Stimulated activated memory B cell treated with anti-CD40 and anti-IgM and Interleukin-4, amounts not matched to agents 10 μg/mL and 1 μg/mL and 100 μg/mL, for 72 hours (primary cell): ENCODE measurements around the gene ZMYND8.
"Not testable (repeated sequence)": the region's sequence is repeated elsewhere in the genome, so short reads cannot be mapped to it uniquely, and the experiment has no call there.

Source experiments
- ATAC-seq: fragments of 150-1000 bp; cut with Tn5 transposase; 2 replicates; pipeline ENCODE4 v1.10.0; 2021
- H3K27ac Mint-ChIP-seq: one replicate; pipeline ENCODE4 v1.8.0; 2022; ENCODE audit warnings: mild to moderate bottlenecking, mixed read lengths
- H3K27me3 Mint-ChIP-seq: one replicate; pipeline ENCODE4 v1.8.0; 2022; ENCODE audit warnings: mixed read lengths
- H3K36me3 Mint-ChIP-seq: one replicate; pipeline ENCODE4 v1.8.0; 2022; ENCODE audit warnings: mixed read lengths
- H3K4me1 Mint-ChIP-seq: one replicate; pipeline ENCODE4 v1.8.0; 2022; ENCODE audit warnings: mixed read lengths
- H3K4me3 Mint-ChIP-seq: one replicate; pipeline ENCODE4 v1.8.0; 2022; ENCODE audit warnings: mild to moderate bottlenecking, moderate library complexity, mixed read lengths
- H3K9me3 Mint-ChIP-seq: one replicate; pipeline ENCODE4 v1.8.0; 2022; ENCODE audit warnings: mixed read lengths

The ZMYND8 gene

DNA sequence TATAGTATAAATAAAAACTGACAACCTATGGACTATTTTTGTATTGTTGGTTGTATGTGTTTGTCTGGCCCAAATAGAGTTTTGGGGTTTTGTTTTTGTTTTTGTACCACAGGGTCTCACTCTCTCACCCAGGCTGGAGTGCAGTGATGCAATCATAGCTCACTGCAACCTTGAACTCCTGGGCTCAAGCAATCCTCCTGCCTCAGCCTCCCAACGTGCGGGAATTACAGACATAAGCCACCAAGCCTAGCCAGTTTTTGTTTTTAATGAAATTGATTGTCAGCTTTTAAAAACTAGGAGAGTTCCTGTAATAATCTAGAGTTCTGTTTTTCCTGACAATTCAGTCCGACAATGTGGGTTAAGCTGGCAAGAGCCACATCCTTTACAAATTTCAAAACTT lies 98.7 kb downstream of the ZMYND8 start:
- H3K4me1 Mint-ChIP-seq: peaks cover 73% of the 10 kb centered on the region
- no peaks in the 10 kb centered on the region for H3K27me3 Mint-ChIP-seq
- peaks cover 60% of the 10 kb centered on the region for H3K36me3 Mint-ChIP-seq
- no peak overlapping the region for H3K4me3 Mint-ChIP-seq
- no peaks in the 10 kb centered on the region for H3K9me3 Mint-ChIP-seq
- H3K27ac Mint-ChIP-seq: peak overlapping the region; percentile 84
- ATAC-seq: no peak

DNA sequence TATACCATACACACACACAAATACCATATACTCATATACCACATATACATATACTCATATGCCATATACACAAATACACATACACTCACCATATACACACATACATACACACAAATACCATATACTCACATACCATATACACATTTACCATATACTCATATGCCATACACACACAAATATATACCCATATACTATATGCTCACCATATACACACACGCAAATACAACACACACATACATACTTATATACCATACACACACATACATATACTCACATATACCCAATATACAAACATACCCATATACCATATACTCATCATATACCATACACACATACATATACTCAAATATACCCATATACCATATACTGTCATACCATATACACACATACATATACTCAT lies 99.2 kb downstream of the ZMYND8 start:
- Mint-ChIP-seq H3K4me3 (no peak overlapping the region), H3K27me3 (no peaks in the 10 kb centered on the region), H3K4me1 (peaks cover 70% of the 10 kb centered on the region), H3K9me3 (no peaks in the 10 kb centered on the region), H3K27ac (peak overlapping the region; percentile 84), H3K36me3 (peaks cover 61% of the 10 kb centered on the region)
- ATAC-seq: no peak

DNA sequence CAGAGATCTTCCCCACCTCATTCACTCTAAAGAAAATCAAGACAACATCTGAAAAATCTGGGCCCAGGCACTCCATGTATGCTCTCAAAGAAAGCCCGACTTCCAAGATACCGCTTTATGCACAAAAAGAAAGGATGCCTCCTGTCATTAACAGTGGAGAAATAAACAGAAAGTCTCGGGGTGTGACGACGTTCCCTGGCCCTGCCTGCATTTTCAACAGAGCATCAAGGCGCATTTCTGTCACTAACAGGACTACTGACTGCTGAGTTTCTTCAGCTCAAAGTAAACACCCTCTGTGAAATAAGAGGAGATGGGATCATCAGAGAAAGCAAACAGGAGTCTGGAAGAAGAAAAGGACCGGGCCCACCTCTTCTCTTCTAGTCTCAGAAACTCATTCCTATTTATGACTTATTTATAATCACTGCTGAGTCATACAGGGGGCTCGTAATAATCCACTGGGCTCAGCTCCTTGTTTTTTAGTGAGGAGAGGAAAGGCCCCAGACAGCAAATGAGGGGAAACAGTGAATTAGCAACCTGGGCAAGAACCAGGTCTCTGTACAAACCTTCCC lies 99.7 kb downstream of the ZMYND8 start:
- Mint-ChIP-seq H3K36me3 (peaks cover 60% of the 10 kb centered on the region), H3K27me3 (no peaks in the 10 kb centered on the region), H3K27ac (peak overlapping the region; percentile 84), H3K4me3 (no peak overlapping the region), H3K4me1 (peaks cover 65% of the 10 kb centered on the region), H3K9me3 (no peaks in the 10 kb centered on the region)
- no peak for ATAC-seq

DNA sequence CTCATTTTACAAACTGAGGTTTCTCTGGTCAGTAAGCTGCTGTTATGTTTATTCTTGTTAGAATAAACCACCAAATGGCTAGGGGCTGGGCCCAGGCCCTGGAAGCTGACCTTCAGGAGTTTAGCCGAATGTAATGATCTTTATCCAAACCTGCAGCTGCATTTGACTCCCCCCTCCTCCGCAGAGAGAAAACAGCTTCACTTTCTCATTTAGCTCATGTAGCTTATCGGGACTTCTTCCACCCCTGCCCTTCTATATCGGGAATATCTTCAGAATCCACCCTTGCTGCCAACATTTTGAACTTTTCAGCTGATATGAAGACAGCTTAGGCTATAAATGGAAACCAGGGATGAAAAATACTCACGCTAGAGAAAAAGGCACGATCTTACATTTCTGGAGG lies 102.6 kb downstream of the ZMYND8 start:
- H3K27me3 Mint-ChIP-seq: no peaks in the 10 kb centered on the region
- ATAC-seq: no peak
- no peaks in the 10 kb centered on the region for H3K9me3 Mint-ChIP-seq
- peak overlapping the region; percentile 44 for H3K27ac Mint-ChIP-seq
- H3K36me3 Mint-ChIP-seq: peaks cover 52% of the 10 kb centered on the region
- no peak overlapping the region for H3K4me3 Mint-ChIP-seq
- peaks cover 37% of the 10 kb centered on the region for H3K4me1 Mint-ChIP-seq

DNA sequence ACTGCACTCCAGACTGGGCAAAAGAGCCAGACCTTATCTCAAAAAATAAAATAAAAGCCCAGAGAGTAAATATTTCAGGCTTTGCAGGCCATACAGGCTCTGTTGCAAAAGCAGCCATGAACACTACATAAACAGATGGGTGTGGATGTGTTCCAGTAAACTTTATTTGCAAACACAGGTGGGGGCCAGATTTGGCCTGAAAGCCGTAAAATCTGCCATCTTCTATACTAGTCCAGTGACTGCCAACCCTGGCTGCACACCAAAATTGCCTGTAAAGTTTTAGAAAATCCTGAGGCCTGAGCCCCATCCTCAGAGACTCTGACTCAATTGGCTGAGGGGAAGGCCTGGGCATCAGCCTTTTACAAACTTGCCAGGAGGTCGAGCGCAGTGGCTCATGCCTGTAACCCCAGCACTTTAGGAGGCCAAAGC lies 103.6 kb downstream of the ZMYND8 start:
- Mint-ChIP-seq H3K4me1 (peaks cover 27% of the 10 kb centered on the region), H3K4me3 (no peak overlapping the region), H3K9me3 (no peaks in the 10 kb centered on the region), H3K27ac (peak overlapping the region; percentile 44), H3K27me3 (no peaks in the 10 kb centered on the region), H3K36me3 (peaks cover 53% of the 10 kb centered on the region)
- ATAC-seq: no peak

DNA sequence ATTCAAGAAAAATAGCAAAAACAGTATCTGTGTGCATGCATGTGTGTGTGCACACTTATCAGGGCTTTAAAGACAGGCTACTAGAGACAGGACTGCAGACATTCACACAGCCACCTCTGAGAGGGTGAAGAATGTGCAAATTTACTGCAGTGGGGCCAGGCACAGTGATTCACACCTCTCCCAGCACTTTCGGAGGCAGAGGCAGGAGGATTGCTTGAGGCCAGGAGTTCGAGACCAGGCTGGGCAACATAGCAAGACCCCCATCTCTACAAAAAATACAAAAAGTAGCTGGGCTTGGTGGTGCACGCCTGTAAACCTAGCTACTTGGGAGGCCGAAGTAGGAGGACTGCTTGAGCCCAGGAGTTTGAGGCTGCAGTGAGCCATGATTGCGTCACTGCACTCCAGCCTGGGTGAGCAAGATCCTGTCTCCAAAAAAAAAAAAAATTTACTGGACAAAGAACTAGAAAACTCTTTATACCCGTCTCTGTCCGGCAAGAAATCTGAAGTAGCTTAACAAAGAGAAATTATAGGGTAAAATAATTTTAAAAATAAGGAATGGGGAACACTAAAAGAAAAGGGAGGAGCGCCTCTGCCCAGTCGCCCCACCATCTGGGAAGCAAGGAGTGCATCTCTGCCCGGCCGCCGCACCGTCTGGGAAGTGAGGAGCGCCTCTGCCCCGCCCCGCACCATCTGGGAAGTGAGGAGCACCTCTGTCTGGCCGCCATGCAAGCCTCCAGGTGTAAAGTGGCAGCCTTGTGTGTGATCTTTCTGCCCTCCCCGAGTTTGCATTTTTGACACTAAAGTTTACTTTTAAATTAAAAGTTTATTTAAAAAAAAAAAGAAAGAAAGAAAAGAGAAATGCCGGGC lies 105.1 kb downstream of the ZMYND8 start:
- Mint-ChIP-seq H3K4me3 (no peak overlapping the region), H3K36me3 (peaks cover 50% of the 10 kb centered on the region), H3K9me3 (no peaks in the 10 kb centered on the region), H3K27me3 (no peaks in the 10 kb centered on the region), H3K27ac (peak overlapping the region; percentile 17), H3K4me1 (peaks cover 16% of the 10 kb centered on the region)
- no peak for ATAC-seq

DNA sequence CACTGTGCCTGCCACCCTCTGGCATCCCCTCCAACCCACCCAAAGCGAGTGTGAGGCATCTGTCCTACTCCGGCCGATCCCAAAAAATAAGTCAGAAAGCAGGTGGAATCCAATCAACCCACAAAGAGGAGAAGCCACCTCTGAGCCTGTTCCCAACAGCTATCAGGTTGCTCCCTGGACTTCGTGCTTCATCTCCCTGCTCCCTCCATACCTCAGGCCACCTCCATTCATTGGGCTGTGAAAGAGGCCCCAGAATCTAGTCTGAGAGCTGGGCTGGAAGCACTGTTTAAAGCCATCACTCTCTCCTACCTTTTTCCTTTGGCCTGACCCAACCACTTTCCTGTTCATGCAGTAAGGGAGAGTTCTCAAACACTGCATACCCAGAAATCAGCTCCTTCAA lies 106.1 kb downstream of the ZMYND8 start:
- no peak for ATAC-seq
- peak overlapping the region; percentile 17 for H3K27ac Mint-ChIP-seq
- H3K27me3 Mint-ChIP-seq: no peaks in the 10 kb centered on the region
- no peak overlapping the region for H3K4me3 Mint-ChIP-seq
- no peaks in the 10 kb centered on the region for H3K9me3 Mint-ChIP-seq
- peaks cover 16% of the 10 kb centered on the region for H3K4me1 Mint-ChIP-seq
- peaks cover 57% of the 10 kb centered on the region for H3K36me3 Mint-ChIP-seq

DNA sequence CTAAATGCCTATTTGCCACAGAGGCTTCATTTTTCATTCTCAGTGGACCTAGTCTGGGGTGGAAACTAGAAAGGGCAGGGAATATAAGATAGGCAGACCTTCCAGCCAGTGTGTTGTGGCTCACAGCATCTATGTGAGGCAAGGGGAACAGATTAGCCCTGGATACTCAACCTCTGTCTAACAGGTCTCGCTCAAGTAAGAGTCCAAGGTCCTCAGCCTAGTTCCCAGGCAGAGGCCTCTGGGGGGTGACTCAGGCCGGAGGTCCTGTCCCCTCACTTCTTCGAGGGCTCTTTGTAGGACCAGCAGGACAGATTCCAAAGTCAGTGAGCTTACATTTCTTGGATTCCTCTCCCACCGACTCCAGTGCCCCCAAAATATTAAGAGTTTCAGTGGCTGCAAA lies 106.6 kb downstream of the ZMYND8 start:
- H3K4me3 Mint-ChIP-seq: no peak overlapping the region
- peak overlapping the region; percentile 17 for H3K27ac Mint-ChIP-seq
- H3K36me3 Mint-ChIP-seq: peaks cover 57% of the 10 kb centered on the region
- H3K4me1 Mint-ChIP-seq: peaks cover 16% of the 10 kb centered on the region
- ATAC-seq: no peak
- no peaks in the 10 kb centered on the region for H3K27me3 Mint-ChIP-seq
- no peaks in the 10 kb centered on the region for H3K9me3 Mint-ChIP-seq

DNA sequence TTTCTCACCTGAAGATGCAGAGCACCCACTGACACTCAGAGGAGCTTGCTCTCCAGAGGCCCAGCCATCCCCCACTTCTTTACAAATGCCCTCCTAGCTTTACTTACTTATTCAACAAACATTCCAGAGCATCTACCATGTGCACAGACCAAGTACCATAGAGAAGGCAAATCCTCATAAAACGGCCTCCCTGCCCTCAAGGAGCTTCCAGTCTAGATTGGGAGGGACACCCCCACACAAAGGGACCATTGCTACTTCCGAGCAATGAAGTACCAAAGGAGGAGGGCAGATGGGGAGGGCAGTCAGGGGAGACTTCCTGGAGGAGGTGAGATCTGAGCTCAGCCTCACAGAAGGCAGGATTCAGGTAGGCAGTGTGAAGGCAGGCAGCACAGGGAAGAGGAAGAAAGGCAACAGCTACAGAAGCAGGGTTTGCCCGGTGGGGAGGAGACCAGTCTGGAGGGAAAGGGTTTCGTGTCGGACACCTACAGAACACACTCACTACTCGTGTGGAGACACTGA lies 108.0 kb downstream of the ZMYND8 start:
- Mint-ChIP-seq H3K4me1 (peaks cover 9% of the 10 kb centered on the region), H3K36me3 (peaks cover 57% of the 10 kb centered on the region), H3K9me3 (no peaks in the 10 kb centered on the region), H3K4me3 (no peak overlapping the region), H3K27me3 (no peaks in the 10 kb centered on the region), H3K27ac (peak overlapping the region; percentile 3)
- ATAC-seq: no peak

DNA sequence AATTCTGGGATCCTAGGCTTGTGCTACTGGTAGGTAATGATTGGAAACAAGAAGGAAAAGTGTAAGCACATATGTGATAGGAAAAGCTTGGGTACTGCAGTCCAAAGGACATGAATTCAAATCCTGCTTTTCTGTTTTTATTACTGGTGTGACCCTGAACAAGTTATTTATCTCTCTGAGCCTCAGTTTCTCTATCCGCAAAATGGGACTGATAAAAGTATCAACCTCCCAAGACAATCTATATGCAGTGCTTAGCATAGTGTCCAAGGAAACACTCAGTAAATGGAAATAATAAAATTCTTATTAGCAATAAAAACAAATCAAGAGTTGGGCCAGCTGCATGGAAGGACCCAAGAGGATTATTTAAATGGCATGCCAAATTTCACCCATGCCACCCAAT lies 108.5 kb downstream of the ZMYND8 start:
- Mint-ChIP-seq H3K4me1 (peaks cover 4% of the 10 kb centered on the region), H3K27me3 (no peaks in the 10 kb centered on the region), H3K9me3 (no peaks in the 10 kb centered on the region), H3K4me3 (no peak overlapping the region), H3K27ac (peak overlapping the region; percentile 3), H3K36me3 (peaks cover 56% of the 10 kb centered on the region)
- ATAC-seq: no peak

DNA sequence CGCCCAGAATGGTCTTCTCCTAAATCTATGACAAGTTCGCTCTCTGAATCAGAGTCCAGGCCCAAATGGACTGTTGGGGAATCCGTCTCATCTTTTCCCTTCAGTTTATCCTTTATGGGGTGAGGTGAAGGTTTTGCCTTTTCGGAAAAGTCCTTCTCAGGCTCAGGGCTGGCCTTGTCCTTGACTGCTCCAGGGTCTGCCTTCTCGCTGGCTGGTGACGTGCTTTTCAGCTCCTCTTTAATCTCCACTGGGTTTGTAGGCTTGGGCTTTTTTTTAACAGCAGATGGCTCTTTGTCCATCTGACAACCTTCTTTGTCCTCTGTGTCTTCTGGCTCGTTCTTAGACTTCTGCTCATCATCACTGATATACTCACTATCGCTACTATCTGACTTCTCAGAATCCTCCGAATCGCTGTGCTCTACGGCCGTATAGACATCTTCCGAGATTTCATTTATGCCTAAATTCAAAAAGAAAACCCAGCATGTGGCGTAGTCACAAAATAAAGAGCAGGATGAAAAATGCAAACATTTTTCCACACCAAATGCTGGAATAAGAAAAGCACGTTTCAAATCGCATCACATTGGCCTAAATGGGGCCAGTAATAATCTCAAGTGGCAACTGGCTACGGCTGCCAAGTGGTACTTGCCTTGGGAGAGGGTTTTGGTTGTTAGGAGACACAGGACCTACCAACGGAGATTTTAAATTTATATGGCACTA lies 110.3 kb downstream of the ZMYND8 start:
- Mint-ChIP-seq H3K4me3 (no peak overlapping the region), H3K27ac (peak overlapping the region; percentile 17), H3K9me3 (no peaks in the 10 kb centered on the region), H3K4me1 (no peaks in the 10 kb centered on the region), H3K36me3 (peaks cover 63% of the 10 kb centered on the region), H3K27me3 (no peaks in the 10 kb centered on the region)
- no peak for ATAC-seq

DNA sequence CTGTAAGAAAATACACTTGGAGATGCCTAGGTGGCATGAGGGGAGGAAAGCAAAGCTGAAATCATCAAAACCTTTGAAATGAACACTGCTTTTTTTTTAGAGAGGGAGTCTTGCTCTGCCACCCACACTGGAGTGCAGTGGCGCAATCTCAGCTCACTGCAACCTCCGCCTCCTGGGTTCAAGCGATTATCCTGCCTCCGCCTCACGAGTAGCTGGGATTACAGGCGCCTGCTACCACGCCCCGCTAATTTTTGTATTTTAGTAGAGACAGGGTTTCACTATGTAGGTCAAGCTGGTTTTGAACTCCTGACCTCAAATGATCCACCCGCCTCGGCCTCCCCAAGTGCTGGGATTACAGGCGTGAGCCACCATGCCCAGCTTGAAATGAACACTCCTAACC lies 111.3 kb downstream of the ZMYND8 start:
- H3K9me3 Mint-ChIP-seq: not testable (repeated sequence)

DNA sequence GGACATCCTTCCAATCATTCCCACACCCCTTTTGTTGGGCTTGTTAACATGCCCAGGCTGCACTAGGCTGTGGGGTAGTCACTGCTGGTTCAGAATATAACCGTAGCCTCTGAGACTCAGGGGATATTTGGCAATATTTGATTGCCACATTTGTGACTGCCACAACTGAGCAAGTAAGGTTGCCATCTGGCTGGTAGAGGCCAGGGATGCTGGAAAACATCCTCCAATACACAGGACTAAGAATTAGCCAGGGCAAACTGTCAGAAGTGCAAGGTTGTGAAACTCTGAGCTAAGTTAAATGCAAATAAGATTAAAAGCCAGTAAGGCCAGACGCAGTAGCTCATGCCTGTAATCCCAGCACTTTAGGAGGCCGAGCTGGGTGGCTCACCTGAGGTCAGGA lies 112.0 kb downstream of the ZMYND8 start:
- no peak for ATAC-seq
- H3K36me3 Mint-ChIP-seq: peaks cover 62% of the 10 kb centered on the region
- no peaks in the 10 kb centered on the region for H3K27me3 Mint-ChIP-seq
- no peak overlapping the region for H3K27ac Mint-ChIP-seq
- no peaks in the 10 kb centered on the region for H3K4me1 Mint-ChIP-seq
- H3K4me3 Mint-ChIP-seq: no peak overlapping the region
- no peaks in the 10 kb centered on the region for H3K9me3 Mint-ChIP-seq

More for the DNA sequence above, 111.3 kb downstream of the ZMYND8 start:
- not testable (repeated sequence) for H3K27ac Mint-ChIP-seq, ATAC-seq, H3K4me3 Mint-ChIP-seq, H3K27me3 Mint-ChIP-seq, H3K4me1 Mint-ChIP-seq
- H3K36me3 Mint-ChIP-seq: peaks cover 57% of the 10 kb centered on the region

DNA sequence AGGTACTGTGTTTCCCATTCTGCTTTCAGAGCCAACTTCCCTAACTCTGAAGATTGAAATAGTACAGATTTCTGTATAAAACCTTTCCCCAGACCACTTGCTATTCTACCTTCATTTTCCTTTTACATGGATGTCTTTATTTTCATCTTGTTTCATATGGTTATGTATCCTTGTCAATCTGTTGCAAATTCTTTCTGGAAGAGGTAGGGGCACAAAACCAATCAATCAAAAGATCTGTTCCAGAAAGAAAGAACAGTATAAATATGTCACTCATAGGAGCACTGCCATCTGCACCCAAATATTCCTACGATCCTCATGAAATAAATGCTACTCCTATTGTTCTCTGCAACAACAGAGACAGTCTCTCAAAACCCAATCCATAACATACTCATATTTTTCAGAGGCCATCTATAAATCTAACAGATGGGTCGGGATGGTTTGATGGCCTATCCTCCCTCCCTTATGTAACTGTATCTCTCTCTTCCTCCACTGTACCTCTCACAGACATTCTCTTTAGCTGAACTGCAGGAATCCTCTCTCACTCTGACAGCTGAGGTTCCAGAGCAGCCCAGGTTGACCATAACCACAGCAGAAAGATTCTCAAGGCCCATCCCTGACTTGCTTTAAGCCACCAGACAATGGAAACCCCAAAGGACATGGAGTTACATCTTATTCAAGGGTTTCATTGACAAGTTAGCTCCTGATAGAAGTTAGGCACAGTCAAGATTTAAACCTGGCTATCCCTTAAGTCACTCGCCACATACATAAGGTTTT lies 112.8 kb downstream of the ZMYND8 start:
- peak overlapping the region; percentile 9 for H3K27ac Mint-ChIP-seq
- no peaks in the 10 kb centered on the region for H3K27me3 Mint-ChIP-seq
- H3K4me3 Mint-ChIP-seq: no peak overlapping the region
- H3K36me3 Mint-ChIP-seq: peaks cover 62% of the 10 kb centered on the region
- no peaks in the 10 kb centered on the region for H3K4me1 Mint-ChIP-seq
- no peak for ATAC-seq
- H3K9me3 Mint-ChIP-seq: no peaks in the 10 kb centered on the region

DNA sequence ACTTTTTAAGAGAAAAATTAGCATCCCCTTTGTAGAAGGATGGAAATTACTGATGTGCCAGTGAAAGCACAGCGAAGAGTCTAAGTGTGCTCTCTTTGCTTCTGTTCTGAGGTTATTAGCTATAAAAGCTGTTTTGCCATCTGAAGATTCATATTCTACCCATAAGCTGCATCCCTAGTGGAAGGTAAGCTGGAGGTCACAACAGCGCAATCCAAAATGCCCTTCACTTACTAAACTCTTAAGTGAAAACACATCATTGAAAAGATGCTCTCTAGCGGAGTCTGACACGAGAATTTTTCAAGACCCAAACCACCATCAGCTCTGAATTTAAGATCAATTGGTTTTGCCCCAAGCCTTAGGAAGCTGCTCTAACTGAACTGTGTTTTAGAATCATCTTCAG lies 113.5 kb downstream of the ZMYND8 start:
- H3K9me3 Mint-ChIP-seq: no peaks in the 10 kb centered on the region
- peak overlapping the region; percentile 9 for H3K27ac Mint-ChIP-seq
- H3K4me3 Mint-ChIP-seq: no peak overlapping the region
- no peaks in the 10 kb centered on the region for H3K4me1 Mint-ChIP-seq
- H3K36me3 Mint-ChIP-seq: peaks cover 62% of the 10 kb centered on the region
- no peak for ATAC-seq
- H3K27me3 Mint-ChIP-seq: no peaks in the 10 kb centered on the region
